Measurements from ENCODE around the gene ZNF483. TPM values are rescaled to one million over a fixed set of nuclear protein-coding genes. Genes with fewer than 3 reads are reported as not detected.

The ZNF483 gene
- total RNA-seq, 4 donors from 2014 or later = 0.23 to 6.5 (median 1.00) TPM

- Histone ChIP-seq H3K27me3 (peaks cover 0 to 8% (median 0%) of the 10 kb centered on the region in 4 donors), H3K4me1 (peaks cover 0 to 11% (median 0%) of the 10 kb centered on the region in 3 donors), H3K36me3 (no peaks in the 10 kb centered on the region), H3K4me3 (no peak overlapping the region), H3K9me3 (peaks cover 0 to 7% (median 0%) of the 10 kb centered on the region in 3 donors), H3K27ac (no peak overlapping the region)
- no peak for DNase-seq
- TF ChIP-seq CTCF (IDR thresholded peaks at IDR 0.05) (no peak), POLR2A (IDR thresholded peaks at IDR 0.05) (no peak)
- WGBS, 2 donors = 41 to 50% methylated on average over 2 of the region's 2 CpGs
- intact Hi-C loops (cut with DNase I) = no loop called here
Measured at GRCh38 chr9:111516061-111516465, 8.9 kb upstream of the ZNF483 start.

- H3K9me3 ChIP-seq = no peaks in the 10 kb centered on the region
- 18 to 33% methylated on average over 6 to 7 of the region's 7 CpGs for WGBS, 2 donors
- H3K36me3 ChIP-seq = no peaks in the 10 kb centered on the region
- no peak for DNase-seq
- peak overlapping the region; percentile 40 to 90 (median 70) for H3K4me3 ChIP-seq
- no peak for TF ChIP-seq CTCF (IDR thresholded peaks at IDR 0.05)
- no peak for TF ChIP-seq POLR2A (IDR thresholded peaks at IDR 0.05)
- peaks cover 6 to 23% (median 13%) of the 10 kb centered on the region in 3 donors for H3K4me1 ChIP-seq
- intact Hi-C loops (cut with DNase I) = no loop called here
- peak overlapping the region in 1 of 4 donors; percentile 35 for H3K27ac ChIP-seq
- H3K27me3 ChIP-seq = peaks cover 0 to 35% (median 0%) of the 10 kb centered on the region in 4 donors
Measured at GRCh38 chr9:111524731-111525055, 286 bp upstream of the ZNF483 start.

GRCh38 chr9:111527347-111527746 lies 2.4 kb downstream of the ZNF483 start:
- intact Hi-C loops (cut with DNase I) = no loop called here
- Histone ChIP-seq H3K27ac (no peak overlapping the region), H3K27me3 (peaks cover 0 to 27% (median 0%) of the 10 kb centered on the region in 4 donors), H3K9me3 (no peaks in the 10 kb centered on the region), H3K4me1 (peaks cover 6 to 23% (median 13%) of the 10 kb centered on the region in 3 donors), H3K36me3 (peaks cover 0 to 9% (median 0%) of the 10 kb centered on the region in 3 donors), H3K4me3 (no peak overlapping the region)
- WGBS, 2 donors = 85 to 94% methylated on average over 2 of the region's 2 CpGs
- no peak for DNase-seq
- TF ChIP-seq POLR2A (IDR thresholded peaks at IDR 0.05) (no peak), CTCF (IDR thresholded peaks at IDR 0.05) (no peak)

GRCh38 chr9:111529787-111530186 lies 4.8 kb downstream of the ZNF483 start:
- no peak overlapping the region for H3K27ac ChIP-seq
- peaks cover 0 to 9% (median 4%) of the 10 kb centered on the region in 3 donors for H3K9me3 ChIP-seq
- intact Hi-C loops (cut with DNase I) = no loop called here
- no peak for DNase-seq
- H3K27me3 ChIP-seq = peaks cover 0 to 18% (median 0%) of the 10 kb centered on the region in 4 donors
- no peak for TF ChIP-seq CTCF (IDR thresholded peaks at IDR 0.05)
- TF ChIP-seq POLR2A (IDR thresholded peaks at IDR 0.05) = no peak
- H3K4me1 ChIP-seq = peaks cover 6 to 21% (median 12%) of the 10 kb centered on the region in 3 donors
- H3K4me3 ChIP-seq = no peak overlapping the region
- peaks cover 0 to 32% (median 0%) of the 10 kb centered on the region in 3 donors for H3K36me3 ChIP-seq
- 53 to 66% methylated on average over 2 of the region's 2 CpGs for WGBS, 2 donors

GRCh38 chr9:111531716-111532115 lies 6.7 kb downstream of the ZNF483 start:
- WGBS, 2 donors = 87 to 90% methylated on average over 2 to 3 of the region's 4 CpGs
- DNase-seq = no peak
- no peak for TF ChIP-seq CTCF (IDR thresholded peaks at IDR 0.05)
- TF ChIP-seq POLR2A (IDR thresholded peaks at IDR 0.05) = no peak
- Histone ChIP-seq H3K4me1 (peaks cover 0 to 1% (median 0%) of the 10 kb centered on the region in 3 donors), H3K27ac (no peak overlapping the region), H3K9me3 (peaks cover 0 to 28% (median 15%) of the 10 kb centered on the region in 3 donors), H3K27me3 (peaks cover 0 to 3% (median 0%) of the 10 kb centered on the region in 4 donors), H3K36me3 (peaks cover 0 to 51% (median 0%) of the 10 kb centered on the region in 3 donors), H3K4me3 (no peak overlapping the region)
- intact Hi-C loops (cut with DNase I) = no loop called here

Measured in esophagus squamous epithelium (tissue), 5 donors.